ENCODE data around the gene CARMIL3. TPM values are rescaled to one million over a fixed set of nuclear protein-coding genes. Genes with fewer than 3 reads are reported as not detected.

CARMIL3 gene
- total and polyA plus RNA-seq, 2 of the 8 experiments (the other 6 are each of a cell fraction or from before 2014, with no cell fraction given), result 6.0 to 9.0 TPM

DNA sequence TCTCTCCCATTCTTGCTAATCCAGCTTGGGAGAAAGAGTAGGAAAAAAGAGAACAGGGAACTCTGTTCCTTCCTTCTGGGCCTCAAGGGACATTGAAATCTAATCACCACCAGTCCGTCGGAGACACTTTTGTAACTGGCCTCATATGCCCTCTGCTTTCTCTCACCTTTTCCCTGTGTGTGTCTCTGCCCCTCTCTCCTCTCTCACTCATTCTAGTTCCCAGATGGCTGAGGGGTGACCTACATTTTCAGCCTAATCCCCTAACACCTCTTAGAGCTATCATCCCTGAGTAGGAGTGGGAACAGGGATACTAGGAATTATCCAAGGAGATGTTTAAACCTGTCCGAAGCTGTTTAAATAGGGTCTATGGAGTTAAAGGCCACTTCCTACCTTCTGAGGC, 33.4 kb downstream of the CARMIL3 start:
- H2BK5ac ChIP-seq (ENCODE audit: low read depth, low read length), result no peak overlapping the region
- H3K56ac ChIP-seq (replicated peaks; ENCODE audit: insufficient read length, low read depth, low read length), result no peak overlapping the region
- no peak overlapping the region for H3K23ac ChIP-seq (ENCODE audit: insufficient read length)
- ChIA-PET POLR2A (ENCODE audit: partially characterized antibody) (interaction anchor here (0.7 to 27.2 kb wide), 4 partner anchors 10 to 223 kb away, joined by 3 to 626 read pairs (median 3); partner anchors contain the start of gene PCK2), CTCF (ENCODE audit: partially characterized antibody) (interaction anchor here (0.8 to 2.0 kb wide), 11 partner anchors 8 to 76 kb away, joined by 3 to 23 read pairs (median 4); partner anchors contain the start of genes IRF9 and PCK2)
- H4K20me1 ChIP-seq (replicated peaks in 1 of 2; ENCODE audit: control insufficient read depth in 1 of 2, insufficient read depth in 2 of 2, low read length in 2 of 2), result no peaks in the 10 kb centered on the region
- no peak overlapping the region for H2AK5ac ChIP-seq (ENCODE audit: low read depth, low read length)
- H3K27ac ChIP-seq (ENCODE audit: low read depth, low read length), result no peak overlapping the region
- no peak overlapping the region for H4K5ac ChIP-seq (ENCODE audit: insufficient read length, low read depth, low read length)
- no peak overlapping the region for H3K4me3 ChIP-seq (ENCODE audit: extremely low read depth in 1 of 4, insufficient read depth in 2 of 4, low read depth in 3 of 4, low read length in 4 of 4)
- peaks cover 0 to 10% (median 7%) of the 10 kb centered on the region in 4 experiments; a peak in 5 of 7 replicates for H3K27me3 ChIP-seq (replicated peaks in 1 of 4; ENCODE audit: control insufficient read depth in 3 of 4, extremely low read depth in 1 of 4, insufficient read depth in 3 of 4, low read length in 3 of 4)
- H3K4ac ChIP-seq (replicated peaks; ENCODE audit: insufficient read length, low read depth, low read length), result no peak overlapping the region
- H2BK15ac ChIP-seq (ENCODE audit: low read length), result no peak overlapping the region
- no peak overlapping the region for H4K8ac ChIP-seq (ENCODE audit: extremely low read depth, insufficient read depth, low read length)
- H3K36me3 ChIP-seq (ENCODE audit: control insufficient read depth in 2 of 4, insufficient read depth in 4 of 4, low read length in 3 of 4), result no peaks in the 10 kb centered on the region
- H2BK120ac ChIP-seq (replicated peaks; ENCODE audit: low read depth, low read length), result no peak overlapping the region
- H2BK20ac ChIP-seq (ENCODE audit: low read length), result no peak overlapping the region
- no peak overlapping the region for H3K18ac ChIP-seq (ENCODE audit: extremely low read depth, low read length)
- peaks cover 0 to 12% (median 9%) of the 10 kb centered on the region in 4 experiments; a peak in 6 of 7 replicates for H3K4me1 ChIP-seq (replicated peaks in 1 of 4; ENCODE audit: control insufficient read depth in 3 of 4, insufficient read depth in 4 of 4, low read length in 3 of 4)
- no peak overlapping the region for H4K91ac ChIP-seq (replicated peaks; ENCODE audit: insufficient read length, low read length)
- DNase-seq (ENCODE audit: low read depth in 1 of 2, low spot score in 2 of 2) (no peak), FAIRE-seq (no peak)
- H3K9ac ChIP-seq (replicated peaks in 1 of 4; ENCODE audit: extremely low read depth in 1 of 4, low read depth in 3 of 4, low read length in 3 of 4), result no peak overlapping the region
- no peak overlapping the region for H3K4me2 ChIP-seq (ENCODE audit: insufficient read depth in 1 of 2, low read depth in 2 of 2, low read length in 2 of 2)
- H2BK12ac ChIP-seq (ENCODE audit: low read depth, low read length), result no peak overlapping the region
- H3K9me3 ChIP-seq (ENCODE audit: insufficient read depth in 2 of 2, low read depth in 1 of 2, low read length in 1 of 2), result no peaks in the 10 kb centered on the region
- H3K79me1 ChIP-seq (ENCODE audit: low read depth, low read length), result no peaks in the 10 kb centered on the region
- H2AFZ ChIP-seq (ENCODE audit: low read length), result no peak overlapping the region
- peaks cover 11% of the 10 kb centered on the region; the same call in 1 of the 2 replicates for H3K23me2 ChIP-seq (ENCODE audit: low read depth, low read length)
- no peaks in the 10 kb centered on the region for H3K79me2 ChIP-seq (ENCODE audit: control insufficient read depth in 1 of 2, insufficient read depth in 2 of 2, low read length in 2 of 2)
- no peak overlapping the region for H3K14ac ChIP-seq (ENCODE audit: insufficient read length)
- 89% methylated on average over 3 of the region's 3 CpGs; no CpG with 5 or more reads in 1 of the 2 experiments for WGBS, 2 experiments (ENCODE audit: extremely low coverage in 1 of 2, insufficient coverage in 1 of 2, insufficient read length in 1 of 2, insufficient replicate concordance in 2 of 2, low coverage in 1 of 2, low lambda C conversion rate in 2 of 2, missing lambda C conversion rate in 1 of 2)
- TF ChIP-seq BCL11A (IDR thresholded peaks at IDR 0.05; ENCODE audit: low read depth in 2 of 2, low read length in 2 of 2) (no peak), BRCA1 (IDR thresholded peaks at IDR 0.05; ENCODE audit: low read depth, low read length) (no peak), RAD21 (IDR thresholded peaks at IDR 0.05 in 1 of 2, conservative IDR thresholded peaks at IDR 0.05 in 1 of 2; ENCODE audit: low read depth in 2 of 2, low read length in 2 of 2) (no peak), SIX5 (IDR thresholded peaks at IDR 0.05; ENCODE audit: low read depth, low read length) (no peak), CEBPB (IDR thresholded peaks at IDR 0.05; ENCODE audit: low read depth, low read length) (no peak), RBBP5 (IDR thresholded peaks at IDR 0.05; ENCODE audit: borderline replicate concordance, low read depth, low read length) (no peak), SAP30 (IDR thresholded peaks at IDR 0.05; ENCODE audit: insufficient read depth, insufficient replicate concordance, low read length) (no peak), CTCF (IDR thresholded peaks at IDR 0.05; ENCODE audit: control extremely low read depth in 1 of 3, insufficient read depth in 1 of 3, low read depth in 1 of 3, low read length in 3 of 3) (no peak), POU5F1 (IDR thresholded peaks at IDR 0.05; ENCODE audit: low read depth, low read length) (no peak)
- TF ChIP-seq, protein P1, sequence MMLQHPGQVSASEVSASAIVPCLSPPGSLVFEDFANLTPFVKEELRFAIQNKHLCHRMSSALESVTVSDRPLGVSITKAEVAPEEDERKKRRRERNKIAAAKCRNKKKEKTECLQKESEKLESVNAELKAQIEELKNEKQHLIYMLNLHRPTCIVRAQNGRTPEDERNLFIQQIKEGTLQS (IDR thresholded peaks at IDR 0.05; ENCODE audit: insufficient read depth, low read depth, low read length), result no peak

Data from H1 (cell line).